GM19463 (cell line): ENCODE measurements around the gene BANF1.
"Not testable (repeated sequence)": the region's sequence is repeated elsewhere in the genome, so short reads cannot be mapped to it uniquely, and the experiment has no call there.

Experiments used
- ATAC-seq: cut with Tn5 transposase; IDR thresholded peaks from one replicate; pipeline ENCODE4 v1.9.1; 2021; ENCODE audit warnings: mild to moderate bottlenecking, moderate library complexity; ENCODE audit not compliant: unreplicated experiment

Gene BANF1

GRCh38 chr11:66008468-66009101 is 6.3 kb downstream of the BANF1 start:
- no peak for ATAC-seq

- not testable (repeated sequence) for ATAC-seq
These were observed 7.7 kb downstream of the BANF1 start for GRCh38 chr11:66010036-66010435.

- ATAC-seq, result no peak
These were observed 9.0 kb downstream of the BANF1 start for GRCh38 chr11:66011239-66011784.

GRCh38 chr11:66011785-66012303 is 9.5 kb downstream of the BANF1 start, which contains the start of gene CST6:
CST6 (plus strand) TSS chr11:66012008; CDS start chr11:66012045, 37 bp downstream.
- ATAC-seq, result no peak

GRCh38 chr11:66012371-66012945 is 10.2 kb downstream of the BANF1 start:
- ATAC-seq, result no peak

GRCh38 chr11:66012946-66013761 is 10.9 kb downstream of the BANF1 start:
- no peak for ATAC-seq

GRCh38 chr11:66013762-66014100 is 11.4 kb downstream of the BANF1 start:
- no peak for ATAC-seq

- no peak for ATAC-seq
These were observed 12.6 kb downstream of the BANF1 start for GRCh38 chr11:66014804-66015453.

GRCh38 chr11:66015454-66015881 is 13.2 kb downstream of the BANF1 start:
- ATAC-seq, result no peak

GRCh38 chr11:66015936-66016792 is 13.9 kb downstream of the BANF1 start:
- ATAC-seq, result no peak

- ATAC-seq, result no peak
These were observed 14.5 kb downstream of the BANF1 start for GRCh38 chr11:66016793-66017177.

- ATAC-seq, result no peak
These were observed 15.0 kb downstream of the BANF1 start for GRCh38 chr11:66017321-66017720.

GRCh38 chr11:66020212-66020611 is 17.9 kb downstream of the BANF1 start:
- no peak for ATAC-seq

- ATAC-seq, result no peak
These were observed 18.5 kb downstream of the BANF1 start for GRCh38 chr11:66020618-66021357.

GRCh38 chr11:66022401-66023185 is 20.3 kb downstream of the BANF1 start:
- ATAC-seq, result no peak

GRCh38 chr11:66023186-66023440 is 20.8 kb downstream of the BANF1 start:
- ATAC-seq, result not testable (repeated sequence)

- no peak for ATAC-seq
These were observed 23.8 kb downstream of the BANF1 start, which contains the start of gene CATSPER1 for GRCh38 chr11:66026017-66026529. CATSPER1 (minus strand) TSS chr11:66026479; CDS start chr11:66026379, 100 bp downstream.

GRCh38 chr11:66032957-66033735 is 30.8 kb downstream of the BANF1 start:
- no peak for ATAC-seq
